Lower lobe of right lung (tissue), 2 donors: ENCODE measurements around the gene G3BP1. TPM values are rescaled to one million over a fixed set of nuclear protein-coding genes. Genes with fewer than 3 reads are reported as not detected.

Experiments used
- ATAC-seq, 2 donors: fragments of 200-7000 bp; cut with Tn5 transposase; one replicate each; pipeline ENCODE4 v1.9.1; 2020 to 2022; ENCODE audit warnings: mild to moderate bottlenecking in 2 of 2, moderate library complexity in 2 of 2
- DNase-seq: peaks from one replicate; pipeline ENCODE4 v3.0.0-alpha.2; 2020
- H3K27ac ChIP-seq: fragments of 200-600 bp; one replicate; pipeline ENCODE4 v1.8.0; 2022
- H3K27me3 ChIP-seq: fragments of 200-600 bp; one replicate; pipeline ENCODE4 v1.8.0; 2022; ENCODE audit warnings: low read depth
- H3K36me3 ChIP-seq: fragments of 200-600 bp; one replicate; pipeline ENCODE4 v1.8.0; 2022; ENCODE audit warnings: mild to moderate bottlenecking
- H3K4me1 ChIP-seq: fragments of 200-600 bp; one replicate; pipeline ENCODE4 v1.8.0; 2022
- H3K4me3 ChIP-seq: fragments of 200-600 bp; one replicate; pipeline ENCODE4 v1.8.0; 2022; ENCODE audit warnings: mild to moderate bottlenecking
- H3K9me3 ChIP-seq: fragments of 200-600 bp; one replicate; pipeline ENCODE4 v1.8.0; 2022
- CTCF ChIP-seq: fragments of 200-600 bp; IDR thresholded peaks from one replicate; pipeline ENCODE4 v1.8.0; 2022; ENCODE audit warnings: antibody characterized with exemption, mild to moderate bottlenecking
- intact Hi-C: fragments of 100-400 bp; cut with DNase I; formaldehyde crosslinking; loops from one replicate; pipeline ENCODE4 v1.11.0; 2022
- total RNA-seq: library from RNA; stranded (reverse); fragmentation: NEBNext Ultra II Directional; extraction: Animal tissue kit (Norgen Biotek cat#: 25700); gene quantifications from one replicate; pipeline ENCODE4 v1.2.1, GENCODE V29; 2021
- donor health status: DM: no; HTN: yes; CAD: no; lungs with severe emphysema.

Gene G3BP1
- total RNA-seq, 1 donor from 2014 or later = 148 TPM

- H3K9me3 ChIP-seq = no peaks in the 10 kb centered on the region
- no peak overlapping the region for H3K27ac ChIP-seq
- no peaks in the 10 kb centered on the region for H3K27me3 ChIP-seq
- peaks cover 41% of the 10 kb centered on the region for H3K36me3 ChIP-seq
- peaks cover 3% of the 10 kb centered on the region for H3K4me1 ChIP-seq
- no peak overlapping the region for H3K4me3 ChIP-seq
- intact Hi-C loops = no loop called here
- no peak for TF ChIP-seq CTCF
- no peak for DNase-seq
- ATAC-seq = no peak
These were observed 40.0 kb downstream of the G3BP1 start for GRCh38 chr5:151811593-151812321.

DNA sequence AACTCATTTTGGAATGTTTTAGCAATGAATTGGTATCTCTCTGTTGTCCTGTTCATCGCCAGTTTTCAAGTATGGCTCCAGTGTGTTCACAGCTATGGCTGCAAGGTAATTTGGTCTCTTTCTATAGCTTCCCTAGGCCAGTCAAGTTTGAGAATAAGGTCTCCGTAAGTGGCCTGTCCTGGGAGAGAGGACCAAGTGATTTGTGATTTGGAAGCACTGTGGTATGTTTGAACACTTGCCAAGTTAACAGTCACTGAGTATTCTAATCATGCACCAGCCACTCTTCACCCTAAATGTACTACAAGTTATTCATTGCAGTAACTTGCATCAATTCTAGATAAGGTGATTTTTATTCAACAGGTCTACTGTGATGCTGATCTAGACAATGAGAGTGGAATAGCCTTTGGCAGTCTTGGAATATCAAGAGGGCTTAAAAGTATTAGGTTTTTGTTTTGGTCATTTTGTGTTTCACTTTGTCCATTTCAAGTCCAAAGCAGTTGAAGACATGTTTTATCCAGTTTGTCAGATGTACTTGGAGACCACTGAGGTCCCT, 41.1 kb downstream of the G3BP1 start:
- H3K4me1 ChIP-seq = peaks cover 3% of the 10 kb centered on the region
- intact Hi-C loops = no loop called here
- no peak overlapping the region for H3K4me3 ChIP-seq
- ATAC-seq = no peak
- DNase-seq = no peak
- no peak for TF ChIP-seq CTCF
- H3K27ac ChIP-seq = no peak overlapping the region
- no peaks in the 10 kb centered on the region for H3K27me3 ChIP-seq
- H3K36me3 ChIP-seq = peaks cover 40% of the 10 kb centered on the region
- no peaks in the 10 kb centered on the region for H3K9me3 ChIP-seq

GRCh38 chr5:151815051-151815450, 43.3 kb downstream of the G3BP1 start:
- intact Hi-C loops = no loop called here
- TF ChIP-seq CTCF = no peak
- ATAC-seq (peak in 1 of 2 donors; percentile 18), DNase-seq (no peak)
- H3K27ac ChIP-seq = no peak overlapping the region
- no peak overlapping the region for H3K4me3 ChIP-seq
- peaks cover 28% of the 10 kb centered on the region for H3K36me3 ChIP-seq
- no peaks in the 10 kb centered on the region for H3K4me1 ChIP-seq
- no peaks in the 10 kb centered on the region for H3K27me3 ChIP-seq
- no peaks in the 10 kb centered on the region for H3K9me3 ChIP-seq

- Histone ChIP-seq H3K9me3 (no peaks in the 10 kb centered on the region), H3K27ac (no peak overlapping the region), H3K4me1 (no peaks in the 10 kb centered on the region), H3K36me3 (peaks cover 7% of the 10 kb centered on the region), H3K27me3 (no peaks in the 10 kb centered on the region), H3K4me3 (no peak overlapping the region)
- TF ChIP-seq CTCF = no peak
- intact Hi-C loops = loop anchor here (10.0 kb wide), 1 partner anchor 325 kb away; no protein-coding TSS in a partner anchor
- ATAC-seq (no peak), DNase-seq (no peak)
These were observed 48.1 kb downstream of the G3BP1 start for GRCh38 chr5:151819830-151820229.

DNA sequence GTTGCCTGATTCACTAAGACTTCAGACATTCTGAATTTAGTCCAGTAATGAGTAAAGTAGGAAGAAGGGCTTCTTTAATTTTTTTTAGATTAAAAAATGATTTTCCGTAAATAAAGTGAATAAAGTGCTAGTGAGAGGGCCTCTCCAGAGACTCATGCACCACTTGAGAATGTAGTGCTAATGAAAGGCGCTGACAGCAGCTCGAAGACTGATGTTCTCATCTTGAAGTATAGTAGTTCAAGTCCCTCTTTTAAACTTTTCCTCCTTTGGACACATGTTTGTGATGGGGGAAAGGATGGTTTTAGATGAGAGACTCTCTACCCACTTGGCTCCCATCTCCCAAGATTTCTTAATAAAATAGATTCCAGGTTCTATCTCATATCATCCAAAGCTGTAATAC, 48.5 kb downstream of the G3BP1 start:
- H3K9me3 ChIP-seq = no peaks in the 10 kb centered on the region
- no peaks in the 10 kb centered on the region for H3K4me1 ChIP-seq
- no peak for ATAC-seq
- TF ChIP-seq CTCF = no peak
- no peaks in the 10 kb centered on the region for H3K27me3 ChIP-seq
- H3K36me3 ChIP-seq = peaks cover 11% of the 10 kb centered on the region
- H3K27ac ChIP-seq = no peak overlapping the region
- no peak overlapping the region for H3K4me3 ChIP-seq
- intact Hi-C loops = loop anchor here (10.0 kb wide), 1 partner anchor 325 kb away; no protein-coding TSS in a partner anchor
- DNase-seq = no peak
